Measurements from ENCODE around the gene CDH7.

DNA sequence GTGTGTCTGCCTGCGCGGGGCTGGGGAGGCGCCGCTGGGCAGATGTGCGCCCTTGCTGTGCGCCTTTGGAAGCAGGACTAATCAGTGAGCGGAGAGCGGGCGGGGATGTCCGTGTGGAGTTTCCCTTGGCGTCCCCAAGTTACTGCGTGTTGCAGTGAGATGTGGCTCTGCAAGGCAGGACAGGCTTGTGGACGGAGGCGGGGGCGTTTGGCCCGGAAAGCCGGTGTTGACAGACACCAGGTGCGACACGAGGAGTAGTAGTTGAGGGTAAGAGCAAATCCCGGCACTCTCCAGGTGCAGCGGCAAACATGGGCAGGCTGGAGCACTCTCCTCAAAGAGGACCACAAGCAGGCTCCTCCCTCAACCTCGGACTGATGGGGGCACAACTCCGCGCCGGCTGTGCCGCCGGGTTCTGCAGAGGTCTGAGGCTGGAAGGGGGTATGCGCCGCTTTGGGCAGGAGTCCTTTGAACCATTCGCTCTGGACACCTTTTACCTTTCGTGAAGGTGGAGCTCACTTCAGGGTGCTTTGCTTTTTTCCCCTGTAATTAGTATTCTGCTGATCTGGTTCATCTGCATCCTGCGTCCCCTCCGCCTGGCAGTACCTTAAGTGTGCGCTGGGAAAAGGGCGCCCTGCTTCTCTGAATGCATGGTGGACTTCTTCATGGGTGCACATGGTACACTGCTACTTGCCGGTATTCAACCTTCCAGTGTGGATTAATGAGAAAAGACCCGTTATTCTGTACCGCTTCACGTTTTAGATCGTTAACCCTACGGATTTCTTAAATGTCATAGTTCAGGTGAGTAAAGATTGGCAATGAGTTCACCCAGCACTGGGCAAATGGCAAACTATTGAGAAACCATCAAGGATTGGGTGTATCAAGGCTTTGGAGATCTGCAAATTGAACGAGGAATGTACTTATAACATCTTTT lies 608 bp downstream of the CDH7 start:
- TF ChIP-seq TCF12 (IDR thresholded peaks at IDR 0.05; ENCODE audit: low read depth) = no peak
- TF ChIP-seq, protein P1, sequence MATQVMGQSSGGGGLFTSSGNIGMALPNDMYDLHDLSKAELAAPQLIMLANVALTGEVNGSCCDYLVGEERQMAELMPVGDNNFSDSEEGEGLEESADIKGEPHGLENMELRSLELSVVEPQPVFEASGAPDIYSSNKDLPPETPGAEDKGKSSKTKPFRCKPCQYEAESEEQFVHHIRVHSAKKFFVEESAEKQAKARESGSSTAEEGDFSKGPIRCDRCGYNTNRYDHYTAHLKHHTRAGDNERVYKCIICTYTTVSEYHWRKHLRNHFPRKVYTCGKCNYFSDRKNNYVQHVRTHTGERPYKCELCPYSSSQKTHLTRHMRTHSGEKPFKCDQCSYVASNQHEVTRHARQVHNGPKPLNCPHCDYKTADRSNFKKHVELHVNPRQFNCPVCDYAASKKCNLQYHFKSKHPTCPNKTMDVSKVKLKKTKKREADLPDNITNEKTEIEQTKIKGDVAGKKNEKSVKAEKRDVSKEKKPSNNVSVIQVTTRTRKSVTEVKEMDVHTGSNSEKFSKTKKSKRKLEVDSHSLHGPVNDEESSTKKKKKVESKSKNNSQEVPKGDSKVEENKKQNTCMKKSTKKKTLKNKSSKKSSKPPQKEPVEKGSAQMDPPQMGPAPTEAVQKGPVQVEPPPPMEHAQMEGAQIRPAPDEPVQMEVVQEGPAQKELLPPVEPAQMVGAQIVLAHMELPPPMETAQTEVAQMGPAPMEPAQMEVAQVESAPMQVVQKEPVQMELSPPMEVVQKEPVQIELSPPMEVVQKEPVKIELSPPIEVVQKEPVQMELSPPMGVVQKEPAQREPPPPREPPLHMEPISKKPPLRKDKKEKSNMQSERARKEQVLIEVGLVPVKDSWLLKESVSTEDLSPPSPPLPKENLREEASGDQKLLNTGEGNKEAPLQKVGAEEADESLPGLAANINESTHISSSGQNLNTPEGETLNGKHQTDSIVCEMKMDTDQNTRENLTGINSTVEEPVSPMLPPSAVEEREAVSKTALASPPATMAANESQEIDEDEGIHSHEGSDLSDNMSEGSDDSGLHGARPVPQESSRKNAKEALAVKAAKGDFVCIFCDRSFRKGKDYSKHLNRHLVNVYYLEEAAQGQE (IDR thresholded peaks at IDR 0.05; ENCODE audit: low read depth) = no peak
- TF ChIP-seq RAD21 (IDR thresholded peaks at IDR 0.05; ENCODE audit: low read depth) = no peak
- TF ChIP-seq MAX (IDR thresholded peaks at IDR 0.05) = no peak
- no peak for TF ChIP-seq TAF1 (IDR thresholded peaks at IDR 0.05; ENCODE audit: low read depth)
- TF ChIP-seq CEBPB (IDR thresholded peaks at IDR 0.05) = no peak
- TF ChIP-seq EP300 (IDR thresholded peaks at IDR 0.05; ENCODE audit: borderline replicate concordance) = no peak
- TF ChIP-seq, protein P2, sequence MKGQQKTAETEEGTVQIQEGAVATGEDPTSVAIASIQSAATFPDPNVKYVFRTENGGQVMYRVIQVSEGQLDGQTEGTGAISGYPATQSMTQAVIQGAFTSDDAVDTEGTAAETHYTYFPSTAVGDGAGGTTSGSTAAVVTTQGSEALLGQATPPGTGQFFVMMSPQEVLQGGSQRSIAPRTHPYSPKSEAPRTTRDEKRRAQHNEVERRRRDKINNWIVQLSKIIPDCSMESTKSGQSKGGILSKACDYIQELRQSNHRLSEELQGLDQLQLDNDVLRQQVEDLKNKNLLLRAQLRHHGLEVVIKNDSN (IDR thresholded peaks at IDR 0.05) = no peak
- no peak for TF ChIP-seq CREB1 (IDR thresholded peaks at IDR 0.05; ENCODE audit: low read depth)

All from Ishikawa (cell line).